ENCODE results near the gene JOSD2.
A peak's percentile ranks its signal among the peaks of the same experiment; 100 is the strongest.

Gene JOSD2

DNA sequence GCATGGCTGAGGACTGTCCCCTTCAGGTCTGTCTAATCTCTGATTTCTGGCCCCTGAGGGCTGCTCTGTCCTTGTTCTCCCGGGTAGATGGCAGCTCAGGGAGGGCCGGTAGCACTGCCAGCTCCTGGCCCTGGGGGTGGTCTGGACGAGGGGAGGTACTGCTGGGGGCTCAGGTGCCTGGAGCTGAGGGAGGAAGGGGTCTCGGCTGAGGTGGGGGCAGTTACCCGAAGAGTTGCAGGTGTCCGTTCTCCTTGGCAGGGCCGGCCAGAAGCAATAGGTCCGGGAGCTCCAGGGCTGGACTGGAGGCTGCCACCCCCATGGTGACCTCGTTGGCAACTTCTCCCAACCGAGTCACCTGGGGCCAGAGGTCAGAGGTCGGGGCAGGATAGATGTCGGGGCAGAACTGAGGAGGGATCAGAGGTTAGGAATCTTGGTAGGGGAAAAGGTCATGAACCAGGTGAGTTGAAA, 35.9 kb downstream of the JOSD2 start:
- no peak for DNase-seq

DNA sequence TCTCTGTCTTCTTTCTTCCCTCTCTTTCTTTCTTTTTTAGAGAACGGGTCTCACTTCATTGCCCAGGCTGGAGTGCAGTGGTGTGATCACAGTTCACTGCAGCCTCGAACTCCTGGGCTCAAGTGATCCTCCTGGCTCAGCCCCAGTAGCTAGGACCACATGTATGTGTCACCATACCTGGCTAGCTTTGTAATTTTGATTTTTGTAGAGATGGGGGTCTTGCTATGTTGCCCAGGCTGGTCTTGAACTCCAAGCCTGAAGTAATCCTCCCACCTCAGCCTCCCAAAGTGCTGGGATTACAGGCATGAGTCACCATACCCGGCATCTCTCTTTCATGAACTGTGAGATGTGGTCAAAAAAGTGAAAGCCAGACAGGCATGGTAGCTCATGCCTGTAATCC, 37.7 kb downstream of the JOSD2 start:
- DNase-seq: peak; percentile 9

DNA sequence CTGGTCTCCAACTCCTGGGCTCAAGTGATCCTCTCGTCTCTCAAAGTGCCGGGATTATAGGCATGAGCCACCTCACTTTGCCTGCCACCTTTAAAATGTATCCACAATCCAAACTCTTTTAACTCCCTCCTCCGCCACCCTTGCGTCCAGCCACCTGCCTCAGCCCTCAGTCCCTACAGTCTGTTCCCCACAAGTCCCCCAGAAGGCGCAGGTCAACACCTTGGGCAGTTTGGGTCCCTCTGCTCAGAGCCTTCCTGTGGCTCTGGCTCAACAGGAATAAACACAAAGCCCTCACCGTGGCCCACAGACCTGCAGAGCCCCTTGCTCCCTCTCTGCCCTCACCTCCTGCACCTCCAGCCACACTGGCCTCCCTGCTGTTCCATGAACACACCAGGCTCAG, 42.2 kb downstream of the JOSD2 start:
- no peak for DNase-seq

DNA sequence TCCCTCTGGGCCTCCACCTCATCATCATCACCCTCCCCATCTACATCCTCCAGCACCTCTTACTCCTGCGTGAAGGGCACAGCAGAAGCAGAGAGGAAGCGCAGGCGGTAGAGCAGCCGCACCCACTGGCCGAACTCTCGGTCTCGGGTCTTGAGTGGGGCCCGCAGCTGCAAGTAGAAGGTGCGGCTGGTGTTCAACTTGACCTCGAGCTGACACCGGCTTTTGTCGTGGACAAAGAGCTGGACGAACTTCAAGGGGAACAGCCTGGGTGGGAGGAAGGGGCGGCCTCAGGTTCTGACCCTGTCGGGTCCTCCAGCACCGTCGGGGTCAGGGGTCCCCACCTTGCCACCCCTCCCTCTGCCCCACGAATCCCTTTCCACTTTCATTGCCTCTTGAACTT, 43.4 kb downstream of the JOSD2 start:
- no peak for DNase-seq

DNA sequence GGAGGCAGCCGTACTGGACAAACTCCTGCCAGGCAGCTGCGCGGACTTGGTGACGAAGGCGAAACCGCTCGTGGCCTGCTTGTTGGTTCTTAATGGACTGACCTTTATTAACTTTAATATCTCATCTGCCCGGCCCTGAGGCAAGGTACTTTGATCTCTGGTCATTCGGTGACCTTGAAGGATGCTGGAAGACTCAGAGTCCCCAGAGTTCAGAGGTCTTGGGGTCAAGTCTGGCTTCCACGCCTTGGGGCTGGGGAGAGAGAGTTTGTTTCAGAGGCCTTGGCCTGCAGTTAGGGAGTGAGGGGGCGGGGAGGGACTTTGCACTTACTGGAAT, 44.3 kb downstream of the JOSD2 start:
- DNase-seq: no peak

DNA sequence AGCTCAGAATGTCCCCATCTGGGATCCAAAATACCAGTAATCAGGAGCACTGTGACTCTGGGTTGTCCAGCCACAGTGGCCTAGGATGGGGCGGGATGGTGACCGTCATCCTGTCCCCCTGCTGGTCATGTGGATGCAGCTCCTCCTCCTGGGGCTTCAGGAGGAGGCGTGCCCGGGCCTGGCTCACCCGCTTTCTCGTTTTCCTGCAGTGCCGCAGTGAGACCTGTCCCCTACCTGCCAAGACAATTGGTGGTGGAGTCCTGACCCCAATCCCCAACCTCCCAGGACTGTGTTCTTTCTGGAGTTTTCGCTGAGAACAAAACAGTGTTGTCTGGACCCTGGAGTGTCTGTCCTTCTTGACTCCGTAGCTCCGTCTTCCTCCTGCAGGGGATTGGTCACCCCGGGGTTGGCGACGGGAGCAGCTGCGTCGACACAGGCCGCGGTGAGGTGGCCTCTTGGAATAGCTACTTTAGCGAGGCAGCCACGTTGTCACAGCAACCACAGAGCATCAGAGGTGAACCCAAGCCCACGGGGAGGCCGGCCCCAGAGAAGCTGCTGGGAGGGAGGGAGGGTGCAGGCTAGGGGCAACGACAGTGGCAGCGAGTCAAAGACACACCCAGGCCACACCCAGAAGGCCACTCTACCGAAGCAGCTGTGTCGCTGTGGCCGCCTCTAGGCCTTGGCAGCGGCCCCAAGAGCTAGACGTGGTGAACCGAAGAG, 44.8 kb downstream of the JOSD2 start:
- DNase-seq: peak; percentile 33

DNA sequence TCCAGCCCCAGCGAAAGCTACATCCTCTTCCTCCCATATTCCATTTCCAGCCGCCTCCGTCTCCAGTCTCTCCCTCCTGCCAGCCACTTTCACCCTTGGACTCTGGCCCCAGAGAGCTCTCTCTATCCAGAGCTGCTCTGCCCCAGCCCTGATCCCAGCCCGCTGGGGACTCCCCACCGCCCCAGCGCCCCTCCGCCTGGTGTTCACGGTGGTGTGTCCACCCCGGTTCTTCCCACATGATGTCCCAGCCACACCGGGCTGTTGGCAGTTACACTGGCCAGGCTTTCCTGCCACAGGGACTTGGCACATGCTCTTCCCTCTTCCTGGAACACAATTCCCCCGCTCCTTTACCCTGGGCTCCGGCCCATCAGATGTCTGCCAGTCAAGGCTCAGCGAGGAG, 46.0 kb downstream of the JOSD2 start:
- no peak for DNase-seq

DNA sequence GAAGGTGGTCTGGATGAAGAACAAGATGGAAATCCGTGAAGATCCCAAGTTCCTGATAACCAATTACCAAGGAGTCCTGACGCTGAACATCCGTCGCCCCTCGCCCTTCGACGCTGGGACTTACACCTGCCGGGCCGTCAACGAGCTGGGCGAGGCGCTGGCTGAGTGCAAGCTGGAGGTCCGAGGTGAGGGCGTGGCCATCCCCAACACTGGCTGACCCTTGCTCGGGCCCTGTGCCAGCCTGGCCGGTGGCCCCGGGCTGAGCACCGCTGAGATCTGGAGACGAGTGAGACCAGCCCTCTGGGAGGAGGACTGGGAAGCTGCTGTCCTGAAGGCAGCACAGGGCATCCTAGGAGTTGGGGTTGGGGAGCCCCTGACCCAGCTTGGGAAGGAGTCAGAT, 46.6 kb downstream of the JOSD2 start:
- DNase-seq: no peak

DNA sequence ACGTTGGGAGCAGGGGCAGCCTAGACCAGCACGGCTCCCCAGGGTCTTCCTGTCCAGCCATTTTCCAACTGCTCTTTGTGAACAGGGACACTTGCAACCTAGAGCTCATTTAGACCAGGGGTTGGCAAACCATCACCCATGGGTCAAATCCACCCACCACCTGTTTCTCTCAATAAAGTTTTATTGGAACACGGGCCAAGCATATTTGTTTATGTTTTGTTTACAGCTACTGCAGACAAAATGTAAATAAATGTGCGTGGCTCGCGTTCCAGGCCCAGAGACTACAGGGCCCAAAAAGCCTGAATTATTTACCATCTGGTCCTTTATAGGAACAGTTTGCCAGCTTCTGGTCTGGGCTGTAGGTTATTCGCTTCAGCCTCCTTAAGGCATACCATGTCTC, 48.0 kb downstream of the JOSD2 start:
- DNase-seq: no peak

DNA sequence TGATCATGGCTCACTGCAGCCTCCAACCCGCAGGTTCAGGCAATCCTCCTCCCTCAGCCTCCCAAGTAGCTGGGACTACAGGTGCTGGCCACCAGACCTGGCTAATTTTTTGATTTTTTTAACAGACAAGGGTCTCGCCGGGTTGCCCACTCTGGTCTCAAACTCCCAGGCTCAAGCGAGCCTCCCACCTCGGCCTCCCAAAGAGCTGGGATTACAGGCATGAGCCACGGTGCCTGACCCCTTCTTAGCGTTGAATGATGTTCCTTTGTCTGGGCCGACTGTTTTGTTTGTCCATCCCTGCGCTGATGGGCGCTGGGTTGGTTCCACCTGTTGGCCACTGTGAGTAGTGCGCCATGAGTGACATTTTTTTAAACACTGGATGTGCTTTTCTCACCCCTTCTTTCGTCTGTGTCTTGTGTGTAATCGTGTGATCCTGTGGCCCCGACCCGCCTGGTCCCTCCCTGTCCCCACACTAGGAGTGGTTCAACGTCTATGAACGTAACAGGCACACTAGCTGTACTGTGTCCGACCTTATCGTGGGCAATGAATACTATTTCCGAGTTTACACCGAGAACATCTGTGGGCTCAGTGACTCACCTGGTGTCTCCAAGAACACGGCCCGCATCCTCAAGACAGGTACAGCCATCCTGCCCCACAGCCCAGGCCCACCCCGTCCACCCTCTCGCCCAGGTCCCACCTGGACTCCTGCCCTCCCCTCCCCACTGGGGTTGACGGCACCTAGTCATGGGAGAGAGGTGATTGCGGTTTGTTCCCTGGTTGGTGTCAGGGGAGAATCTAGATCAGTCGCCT, 49.7 kb downstream of the JOSD2 start:
- DNase-seq: peak; percentile 74

DNA sequence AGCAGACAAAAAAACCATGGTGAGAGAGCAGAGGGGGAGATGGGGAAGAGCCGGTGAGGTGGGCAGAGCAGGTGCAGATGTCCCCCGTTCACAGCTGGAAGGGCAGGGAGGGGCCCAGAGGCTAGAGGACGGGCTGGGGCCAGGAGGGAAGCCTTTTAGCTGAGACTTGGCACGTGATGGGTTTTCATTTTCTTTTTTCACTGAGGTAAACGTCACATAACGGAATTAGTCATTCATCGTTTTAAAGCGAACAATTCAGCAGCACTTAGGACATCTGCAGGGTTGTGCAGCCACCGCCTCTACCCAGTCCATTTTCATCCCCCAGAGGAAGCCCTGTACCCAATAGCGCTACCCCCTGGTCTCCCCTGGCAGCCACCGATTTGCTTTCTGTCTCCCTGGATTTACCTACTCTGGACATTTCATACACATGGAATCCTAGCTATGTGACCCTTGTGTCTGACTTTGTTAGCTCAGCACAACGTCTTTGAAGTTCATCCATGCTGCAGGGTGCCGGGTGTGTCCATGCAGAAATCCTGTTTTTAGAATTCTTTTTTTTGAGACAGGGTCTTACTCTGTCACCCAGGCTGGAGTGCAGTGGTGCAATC, 50.7 kb downstream of the JOSD2 start:
- peak; percentile 75 for DNase-seq

DNA sequence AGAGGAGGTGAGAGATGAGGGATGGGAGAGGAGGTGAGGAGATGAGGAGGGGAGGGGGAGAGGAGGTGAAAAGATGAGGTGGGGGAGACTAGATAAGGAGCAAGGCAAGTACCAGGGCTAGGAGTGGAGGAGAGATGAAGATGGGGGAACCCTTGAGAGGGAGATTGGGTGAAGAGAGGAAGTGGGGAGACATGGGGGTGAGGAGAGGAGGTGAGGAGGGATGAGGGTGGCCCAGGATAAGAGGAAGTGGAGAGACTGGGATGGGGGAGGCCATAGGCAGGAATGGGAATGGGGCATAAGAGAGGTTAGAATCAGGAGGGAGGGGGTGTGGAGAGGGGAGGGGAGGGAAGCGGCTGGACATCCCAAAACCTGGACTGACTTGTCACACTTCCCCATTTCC, 51.4 kb downstream of the JOSD2 start:
- DNase-seq: no peak

DNA sequence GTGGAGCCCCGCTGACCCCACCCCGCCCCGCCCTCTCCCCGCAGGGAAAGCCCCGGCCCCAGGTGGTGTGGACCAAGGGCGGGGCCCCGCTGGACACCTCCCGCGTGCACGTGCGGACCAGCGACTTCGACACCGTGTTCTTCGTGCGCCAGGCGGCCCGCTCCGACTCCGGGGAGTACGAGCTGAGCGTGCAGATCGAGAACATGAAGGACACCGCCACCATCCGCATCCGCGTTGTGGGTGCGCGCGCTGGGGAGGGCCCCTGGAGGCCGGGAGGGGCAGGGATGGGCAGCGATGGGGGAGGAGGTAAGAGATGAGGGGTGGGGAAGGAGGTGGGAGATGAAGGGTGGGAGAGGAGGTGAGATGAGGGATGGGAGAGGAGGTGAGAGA, 51.9 kb downstream of the JOSD2 start:
- no peak for DNase-seq

DNA sequence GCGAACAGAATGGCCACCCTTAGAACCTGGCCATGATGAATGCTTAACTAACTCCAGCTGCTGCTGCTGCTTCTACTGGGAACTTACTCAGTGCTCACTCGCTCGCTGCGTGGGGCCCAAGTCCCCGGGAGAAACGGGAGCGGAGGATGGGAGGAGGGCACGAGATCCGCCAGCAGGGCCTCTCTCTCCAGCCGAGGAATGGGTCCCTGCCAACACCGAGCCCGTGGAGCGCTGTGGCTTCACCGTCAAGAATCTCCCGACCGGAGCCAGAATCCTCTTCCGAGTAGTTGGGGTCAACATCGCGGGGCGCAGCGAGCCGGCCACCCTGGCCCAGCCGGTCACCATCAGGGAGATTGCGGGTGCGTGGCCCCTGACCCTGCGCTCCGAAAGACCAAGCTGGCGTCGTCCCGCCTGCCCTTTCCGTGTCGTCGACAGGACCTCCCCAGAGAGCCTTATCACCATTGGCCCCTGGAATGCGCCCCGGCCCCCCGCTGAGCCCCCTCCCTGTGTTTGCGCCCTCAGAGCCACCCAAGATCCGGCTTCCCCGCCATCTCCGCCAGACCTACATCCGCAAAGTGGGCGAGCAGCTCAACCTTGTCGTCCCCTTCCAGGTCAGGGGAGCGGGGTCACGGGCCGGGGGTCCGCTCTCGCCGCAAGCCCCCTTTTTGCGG, 52.5 kb downstream of the JOSD2 start:
- DNase-seq: no peak

DNA sequence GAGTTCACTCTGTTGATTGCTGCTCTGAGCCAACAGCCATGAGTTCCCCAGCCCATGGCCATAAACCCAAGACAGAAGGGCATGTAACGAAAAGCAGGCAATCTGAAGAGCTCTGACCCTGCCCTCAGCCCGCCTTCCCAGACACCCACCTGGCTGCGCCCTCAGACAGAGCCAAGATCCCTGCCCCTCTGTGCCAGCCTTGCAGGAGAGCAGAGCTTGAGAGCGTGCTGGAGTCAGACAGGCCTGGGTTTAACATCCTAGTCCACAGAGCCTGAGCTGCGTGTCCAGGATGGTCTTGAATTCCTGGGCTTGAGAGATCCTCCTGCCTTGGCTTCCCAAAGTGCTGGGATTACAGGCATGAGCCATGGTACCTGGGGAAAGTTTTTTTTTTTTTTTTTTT, 53.7 kb downstream of the JOSD2 start:
- no peak for DNase-seq

Data from EL (cell line).